ENCODE measurements around the gene MYCL.

GRCh38 chr1:39886757-39887231 lies 14.9 kb downstream of the MYCL start:
- TF ChIP-seq ZNF565 (CRISPR knock-in tag; conservative IDR thresholded peaks at IDR 0.05; ENCODE audit: low read depth) (no peak), OSR1 (CRISPR knock-in tag; IDR thresholded peaks at IDR 0.05) (no peak), ARNTL (CRISPR knock-in tag; IDR thresholded peaks at IDR 0.05; ENCODE audit: borderline replicate concordance, low read depth) (no peak), CSDC2 (CRISPR knock-in tag; IDR thresholded peaks at IDR 0.05) (no peak), PATZ1 (CRISPR knock-in tag; IDR thresholded peaks at IDR 0.05; ENCODE audit: borderline replicate concordance) (no peak), POU6F1 (CRISPR knock-in tag; IDR thresholded peaks at IDR 0.05; ENCODE audit: borderline replicate concordance, low read depth) (no peak), ZFP30 (CRISPR knock-in tag; IDR thresholded peaks at IDR 0.05) (no peak), ZC3H10 (CRISPR knock-in tag; IDR thresholded peaks at IDR 0.05) (no peak), PPARA (CRISPR knock-in tag; IDR thresholded peaks at IDR 0.05; ENCODE audit: borderline replicate concordance) (no peak)

Measured in SK-N-SH treated with all-trans-retinoic acid at 6 μM for 48 hours (cell line).